HG03571 (cell line): Measurements from ENCODE around the gene PLAU.
"Not testable (repeated sequence)": the region's sequence is repeated elsewhere in the genome, so short reads cannot be mapped to it uniquely, and the experiment has no call there.

Experiments
- ATAC-seq: cut with Tn5 transposase; IDR thresholded peaks from one replicate; pipeline ENCODE4 v1.9.1; 2021; ENCODE audit not compliant: unreplicated experiment

Gene PLAU

DNA sequence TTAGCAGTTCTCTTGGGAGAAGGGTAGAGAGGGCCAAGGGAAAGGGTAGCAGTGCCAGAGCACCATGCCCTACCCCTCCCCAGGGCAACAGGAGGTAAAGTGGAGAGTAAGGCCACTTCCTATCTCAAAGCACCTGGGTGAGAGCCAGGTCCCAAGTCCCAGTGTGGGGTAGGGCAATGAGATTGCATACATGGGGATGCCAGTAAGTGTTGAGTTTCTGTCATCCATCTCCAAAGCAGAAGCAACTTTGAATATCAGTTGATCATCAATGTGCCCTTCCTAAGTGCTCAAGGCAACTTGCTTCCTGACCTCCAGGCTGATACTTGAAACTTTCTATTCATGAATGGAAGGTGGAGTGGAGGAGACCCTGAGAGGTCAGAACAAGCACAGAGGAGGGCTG lies 34.4 kb upstream of the PLAU start:
- no peak for ATAC-seq

DNA sequence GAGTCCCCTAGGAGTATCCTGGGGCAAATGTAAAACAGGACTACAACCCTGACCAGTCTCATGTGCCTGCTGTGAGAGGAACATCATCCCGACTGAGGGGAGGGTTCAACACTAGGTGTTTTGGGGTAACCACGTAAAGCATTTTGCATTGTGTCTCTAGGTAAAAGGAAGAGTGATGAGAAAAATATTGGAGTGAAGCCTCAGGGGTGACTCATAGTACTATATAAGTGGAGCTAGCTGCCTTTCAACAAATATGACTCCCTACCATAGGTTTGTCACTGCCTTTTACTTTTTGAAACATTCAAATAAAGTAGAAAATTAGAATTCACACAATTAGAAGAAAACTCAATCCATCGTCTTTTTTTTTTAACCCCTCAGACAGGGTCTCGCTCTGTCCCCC lies 34.0 kb upstream of the PLAU start:
- ATAC-seq: no peak

DNA sequence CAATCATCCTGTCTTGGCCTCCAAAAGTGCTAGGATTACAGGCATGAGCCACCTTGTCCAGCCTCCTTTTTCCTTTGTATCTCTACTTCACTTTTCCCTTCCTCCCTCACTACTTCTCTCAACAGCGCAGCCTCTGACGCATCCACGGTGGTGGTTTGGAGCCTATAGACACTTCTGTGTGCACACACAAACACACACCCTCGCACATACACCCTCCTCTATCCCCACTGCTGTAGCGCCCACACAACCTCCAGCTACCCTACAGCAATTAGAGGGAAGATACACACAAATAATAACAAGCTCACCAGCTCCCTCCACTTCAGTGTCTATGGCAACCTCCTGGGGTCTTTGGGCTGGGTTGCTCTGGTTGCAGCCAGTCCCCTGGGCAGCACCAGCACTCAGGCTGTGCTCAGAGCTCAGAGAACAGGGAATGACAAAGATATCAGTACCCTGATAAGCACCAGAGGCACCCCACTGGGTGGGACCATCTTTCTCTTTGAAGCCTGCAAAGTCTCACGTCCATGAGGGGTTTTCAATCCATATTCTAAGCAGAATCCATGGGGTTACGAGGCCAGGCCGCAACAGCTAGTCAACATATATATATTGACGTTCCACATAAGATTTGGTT lies 33.3 kb upstream of the PLAU start:
- ATAC-seq: no peak

DNA sequence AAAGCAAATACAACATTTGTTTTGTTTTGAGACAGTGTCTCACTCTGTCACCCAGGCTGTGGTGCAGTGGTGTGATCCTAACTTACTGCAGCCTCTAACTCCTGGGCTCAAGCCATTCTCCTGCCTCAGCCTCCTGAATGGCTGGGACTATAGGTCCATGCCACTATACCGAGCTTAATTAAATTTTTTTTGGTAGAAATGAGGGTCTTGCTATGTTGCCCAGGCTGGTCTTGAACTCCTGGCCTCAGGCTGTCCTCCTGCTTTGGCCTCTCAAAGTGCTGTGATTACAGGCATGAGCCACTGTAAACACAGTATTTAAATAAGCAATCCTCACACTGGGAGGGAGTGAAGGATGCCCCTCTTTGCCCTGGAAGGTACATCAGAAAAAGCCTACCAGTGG lies 32.6 kb upstream of the PLAU start:
- ATAC-seq: no peak

DNA sequence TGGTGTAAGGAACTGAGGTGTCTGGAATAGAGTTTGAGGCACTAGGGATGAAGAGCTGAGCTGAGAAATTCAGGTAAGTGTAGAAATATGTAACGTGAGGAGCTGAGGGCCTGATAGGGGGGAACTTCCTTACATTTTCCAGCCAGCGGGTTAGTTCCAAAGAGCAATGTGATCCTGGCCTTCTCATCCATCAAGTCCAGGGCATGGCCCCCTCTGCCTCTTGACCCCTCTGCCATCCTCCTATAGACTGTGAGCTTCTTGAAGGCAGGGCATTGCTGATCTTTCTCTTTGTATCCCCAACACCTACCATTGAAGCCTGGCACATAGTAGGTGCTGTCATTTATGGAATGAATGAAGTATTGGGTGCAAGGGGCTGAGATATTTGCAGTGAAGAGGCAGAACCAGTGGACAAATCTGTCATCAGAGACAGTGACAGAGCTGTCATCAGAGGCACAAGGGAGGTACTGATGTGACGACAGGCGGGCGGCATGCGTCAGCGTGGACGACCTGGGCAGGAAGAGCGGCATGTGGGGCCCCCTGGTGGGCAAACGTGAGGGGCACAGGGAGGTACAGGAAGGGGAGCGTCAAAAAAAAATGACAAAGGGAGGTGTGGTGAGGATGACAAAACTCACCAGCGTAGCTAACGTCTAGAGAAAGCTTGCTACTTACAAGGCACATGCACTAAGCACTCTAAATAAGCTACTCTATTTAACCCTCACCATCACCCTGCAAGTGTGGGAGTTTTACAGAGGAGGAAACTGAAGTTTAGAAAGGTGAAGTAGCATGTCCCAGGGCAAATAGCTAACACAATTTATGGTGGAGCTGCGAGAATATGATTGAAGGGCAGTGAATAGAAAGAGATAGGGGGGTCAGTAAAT lies 31.4 kb upstream of the PLAU start:
- ATAC-seq: peak; percentile 74

DNA sequence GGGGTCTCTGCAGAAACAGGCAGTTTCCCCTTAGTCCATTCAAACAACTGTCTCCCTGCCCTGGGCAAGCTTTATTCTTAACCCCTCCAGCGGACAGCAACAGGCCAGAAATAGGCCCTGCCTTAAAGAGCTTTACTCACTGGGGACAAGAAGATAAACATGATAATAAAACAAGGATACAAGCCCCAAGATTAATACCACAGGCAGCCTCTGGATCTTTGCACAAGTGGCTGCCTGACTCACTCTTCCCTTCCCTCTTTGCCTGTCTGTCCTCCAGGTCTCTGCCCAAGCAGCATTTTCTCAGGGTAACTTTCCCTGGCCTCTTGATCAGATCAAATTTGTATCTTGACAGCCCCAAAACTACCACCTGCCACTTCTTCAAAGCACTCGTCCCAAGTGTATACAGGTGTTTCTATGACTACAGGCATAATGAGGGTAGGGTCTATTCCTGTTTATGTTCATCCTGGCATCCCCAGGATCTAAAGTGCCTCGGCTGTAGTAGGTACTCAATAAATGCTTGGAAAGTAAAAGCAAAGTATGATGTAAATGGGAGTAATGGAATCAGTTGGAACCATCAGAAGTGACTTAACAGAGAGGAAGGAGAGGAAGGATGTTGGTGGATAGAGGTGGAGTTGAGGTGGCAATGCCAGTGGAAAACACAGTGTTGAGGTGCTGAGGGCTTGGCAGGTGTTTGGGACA lies 29.6 kb upstream of the PLAU start:
- no peak for ATAC-seq

DNA sequence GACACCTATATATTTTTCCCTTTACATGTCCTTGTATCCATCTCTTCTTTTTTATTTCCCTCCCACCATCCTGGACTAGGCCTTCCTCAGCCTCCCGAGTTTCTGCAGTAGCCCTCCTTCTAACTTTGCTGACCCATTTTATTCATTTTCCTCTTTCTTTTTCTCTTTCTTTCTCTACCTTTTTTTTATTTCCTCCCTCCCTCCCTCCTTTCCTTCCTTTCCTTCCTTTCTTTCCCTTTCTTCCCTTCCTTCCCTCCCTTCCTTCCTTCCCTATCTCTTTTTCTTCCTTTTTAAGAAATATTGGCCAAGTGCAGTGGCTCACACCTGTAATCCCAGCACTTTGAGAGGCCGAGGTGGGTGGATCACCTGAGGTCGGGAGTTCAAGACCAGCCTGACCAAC lies 26.9 kb upstream of the PLAU start:
- ATAC-seq: no peak

DNA sequence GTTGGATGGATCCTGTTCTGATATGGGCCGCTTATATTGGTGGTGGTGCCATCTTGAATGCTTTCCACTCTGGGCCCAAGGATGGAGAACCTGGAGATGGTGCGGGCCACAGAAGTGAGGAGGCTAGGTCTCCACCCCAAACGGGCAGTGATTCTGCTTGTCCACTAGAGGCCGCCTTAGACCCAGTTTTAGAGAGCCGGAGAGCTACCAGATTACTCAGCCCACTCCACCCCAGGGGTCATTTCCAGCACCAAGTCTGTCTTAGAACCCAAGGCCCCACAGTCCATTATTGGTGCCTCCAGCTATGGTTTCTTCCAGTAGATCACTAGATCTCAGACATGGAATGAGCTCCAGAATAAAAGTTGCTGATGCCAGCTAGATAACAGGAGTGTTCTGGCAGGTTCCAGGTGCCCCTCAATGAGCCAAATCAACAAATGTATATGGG lies 24.8 kb upstream of the PLAU start:
- no peak for ATAC-seq

DNA sequence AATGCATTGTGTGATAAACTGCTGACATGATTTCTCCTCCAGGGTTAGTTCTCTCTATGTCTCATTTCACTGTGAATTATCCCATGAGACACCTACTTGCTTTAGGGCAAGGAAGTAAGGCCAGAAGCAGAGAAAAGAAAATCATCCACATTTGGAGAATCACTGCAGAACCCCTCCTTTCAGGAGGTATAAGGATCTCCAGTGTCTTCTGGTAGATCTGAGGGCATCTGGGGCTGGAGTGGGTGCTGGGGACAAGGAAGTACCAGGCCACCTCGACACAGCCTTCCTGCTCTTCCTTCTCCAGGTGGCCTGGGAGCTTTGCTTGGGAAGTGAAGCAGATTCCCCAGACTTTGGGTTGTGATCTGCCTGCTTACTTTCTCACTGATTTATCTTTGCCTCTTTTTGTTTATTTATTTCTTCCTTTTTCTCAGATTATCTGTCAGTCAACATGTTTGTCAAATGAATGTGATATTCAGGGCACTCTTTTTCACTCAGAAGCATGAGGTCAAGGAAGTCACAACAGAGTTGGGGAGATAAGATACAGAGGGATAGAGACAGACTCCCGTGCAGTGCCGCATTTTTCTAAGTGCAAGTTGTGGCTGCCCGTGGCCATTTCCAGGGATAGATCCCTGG lies 24.2 kb upstream of the PLAU start:
- no peak for ATAC-seq

DNA sequence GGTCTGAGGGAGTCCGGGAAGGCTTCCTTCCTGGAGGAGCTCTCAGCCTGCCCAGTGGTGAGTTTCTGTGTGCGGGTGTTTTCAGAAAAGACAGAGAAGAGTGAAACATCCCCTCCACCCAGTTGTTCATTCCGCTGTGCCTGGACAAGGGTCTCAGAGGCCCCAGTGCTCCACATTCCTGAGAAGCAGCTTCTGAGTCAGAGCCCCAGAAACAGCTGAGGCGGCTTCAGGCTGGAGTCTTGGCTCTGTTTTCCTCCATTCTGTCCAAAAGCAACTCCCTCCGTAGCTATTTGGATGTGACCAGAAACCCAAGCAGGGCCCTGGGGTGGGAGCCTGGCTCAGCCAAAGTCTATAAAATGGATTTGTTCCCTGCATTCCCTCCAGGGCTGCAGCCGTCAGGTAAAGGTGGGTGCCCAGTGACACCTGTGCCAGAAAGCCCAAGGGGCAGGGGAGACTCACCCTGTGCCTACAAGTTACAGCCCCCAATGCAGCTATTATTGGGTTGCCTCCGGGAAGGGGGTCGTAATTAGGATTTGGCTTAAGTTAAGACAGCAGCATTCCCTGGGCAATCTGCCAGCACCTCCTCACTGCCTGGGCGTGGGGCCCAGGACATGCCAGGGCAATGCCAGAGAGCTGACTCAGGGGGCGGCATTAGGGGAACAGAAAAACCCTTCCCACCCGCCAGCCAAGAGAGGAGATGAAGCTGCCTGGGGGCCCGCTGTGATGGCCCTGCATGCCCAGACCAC lies 23.5 kb upstream of the PLAU start:
- no peak for ATAC-seq

DNA sequence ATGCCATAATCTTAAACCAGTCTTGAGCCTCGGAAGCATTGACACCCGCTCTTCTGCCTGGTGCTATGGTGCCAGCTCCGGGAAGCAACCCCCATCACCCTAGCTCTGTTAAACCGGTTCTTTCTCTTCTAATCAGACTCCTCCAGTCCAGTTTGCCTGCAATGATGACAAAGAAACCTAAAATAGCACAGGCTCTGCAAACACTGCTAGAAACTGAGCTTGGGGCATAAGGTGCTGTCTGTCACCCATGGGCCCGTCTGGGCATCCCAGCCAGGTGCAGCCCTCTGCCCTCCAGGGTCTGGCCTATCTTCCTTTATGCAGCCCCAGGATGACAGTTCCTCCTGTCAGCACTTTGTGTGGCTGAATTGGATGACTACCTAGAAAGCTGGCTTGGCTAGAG lies 22.4 kb upstream of the PLAU start:
- ATAC-seq: no peak

DNA sequence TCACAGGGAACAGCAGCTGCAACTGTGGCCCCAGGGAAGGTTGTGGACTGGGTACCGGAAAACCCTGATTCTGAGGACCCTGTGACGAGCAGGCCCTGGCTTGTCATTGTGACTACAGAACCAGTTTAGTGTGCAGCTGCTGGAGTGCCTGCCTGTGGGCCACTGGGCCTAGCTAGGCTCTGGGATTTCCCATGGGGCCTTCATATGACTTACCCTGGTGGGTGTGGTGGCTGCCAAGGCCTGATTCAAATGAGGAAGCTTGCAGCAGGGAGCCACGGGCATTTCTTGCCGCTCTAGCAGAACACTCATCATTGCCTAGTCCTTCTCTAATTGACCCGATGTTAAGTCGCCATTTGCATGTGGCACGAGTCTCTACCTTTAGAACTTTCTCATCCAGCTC lies 21.9 kb upstream of the PLAU start:
- no peak for ATAC-seq

DNA sequence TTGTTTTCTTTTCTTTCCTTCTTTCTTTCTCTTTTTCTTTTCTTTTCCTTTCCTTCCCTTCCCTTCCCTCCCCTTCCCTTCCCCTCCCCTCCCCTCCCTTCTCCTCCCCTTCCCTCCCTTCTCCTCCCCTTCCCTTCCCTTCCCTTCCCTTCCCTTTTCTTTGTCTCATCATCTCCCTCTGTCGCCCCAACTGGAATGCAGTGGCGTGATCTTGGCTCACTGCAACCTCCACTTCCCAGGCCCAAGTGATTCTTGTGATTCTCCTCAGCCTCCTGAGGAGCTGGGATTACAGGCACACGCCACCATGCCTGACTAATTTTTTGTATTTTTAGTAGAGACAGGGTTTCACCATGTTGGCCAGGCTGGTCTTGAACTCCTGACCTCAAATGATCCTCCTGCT lies 21.5 kb upstream of the PLAU start:
- not testable (repeated sequence) for ATAC-seq

DNA sequence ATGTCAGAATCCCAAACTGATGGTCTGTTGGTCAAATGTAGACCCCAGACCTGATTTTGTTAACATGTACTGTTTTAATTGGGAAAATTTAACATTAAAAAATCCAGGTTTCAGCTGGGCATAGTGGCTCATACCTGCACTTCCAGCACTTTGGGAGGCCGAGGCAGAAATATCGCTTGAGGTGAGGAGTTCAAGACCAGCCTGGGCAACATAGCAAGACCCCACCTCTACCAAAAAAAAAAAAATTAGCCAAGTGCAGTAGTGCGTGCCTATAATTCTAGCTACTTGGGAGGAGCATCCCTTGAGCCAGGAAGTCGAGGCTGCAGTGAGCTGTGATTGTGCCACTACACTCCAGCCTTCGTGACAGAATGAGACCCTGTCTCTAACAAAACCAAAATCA lies 20.7 kb upstream of the PLAU start:
- ATAC-seq: no peak

DNA sequence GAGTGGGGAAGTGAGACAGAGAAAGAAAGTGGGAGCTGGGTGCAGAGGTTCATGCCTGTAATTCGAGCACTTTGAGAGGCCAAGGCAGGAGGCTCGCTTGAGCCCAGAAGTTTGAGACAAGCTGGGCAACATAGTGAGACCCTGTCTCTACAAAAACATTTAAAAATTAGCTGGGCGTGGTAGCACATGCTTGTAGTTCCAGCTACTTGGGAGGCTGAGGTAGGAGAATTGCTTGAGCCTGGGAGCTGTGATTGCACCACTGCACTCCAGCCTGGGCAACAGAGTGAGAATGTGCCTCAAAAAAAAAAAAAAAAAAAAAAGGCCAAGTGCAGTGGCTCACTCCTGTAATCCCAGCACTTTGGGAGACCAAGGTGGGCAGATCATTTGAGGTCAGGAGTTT lies 20.1 kb upstream of the PLAU start:
- ATAC-seq: not testable (repeated sequence)

DNA sequence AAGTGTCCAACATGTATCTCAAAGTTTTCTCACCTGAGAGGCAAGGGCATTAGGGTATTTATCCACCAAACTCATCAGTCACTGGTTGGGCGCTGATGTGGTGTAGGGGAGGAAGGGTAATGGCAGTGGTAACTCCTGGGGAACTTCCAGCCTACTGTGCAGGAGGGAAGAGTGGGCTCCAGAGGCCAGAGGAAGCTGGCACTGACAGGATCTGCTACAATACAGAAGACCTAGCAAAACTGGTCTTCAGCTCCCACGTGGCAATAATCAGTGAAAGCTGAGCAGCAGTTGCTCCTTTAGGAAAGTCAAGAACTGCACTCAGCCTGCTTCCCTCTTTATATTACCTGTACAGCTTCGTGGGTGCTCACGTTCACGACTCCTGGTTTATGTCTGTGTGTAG lies 19.4 kb upstream of the PLAU start:
- ATAC-seq: no peak

DNA sequence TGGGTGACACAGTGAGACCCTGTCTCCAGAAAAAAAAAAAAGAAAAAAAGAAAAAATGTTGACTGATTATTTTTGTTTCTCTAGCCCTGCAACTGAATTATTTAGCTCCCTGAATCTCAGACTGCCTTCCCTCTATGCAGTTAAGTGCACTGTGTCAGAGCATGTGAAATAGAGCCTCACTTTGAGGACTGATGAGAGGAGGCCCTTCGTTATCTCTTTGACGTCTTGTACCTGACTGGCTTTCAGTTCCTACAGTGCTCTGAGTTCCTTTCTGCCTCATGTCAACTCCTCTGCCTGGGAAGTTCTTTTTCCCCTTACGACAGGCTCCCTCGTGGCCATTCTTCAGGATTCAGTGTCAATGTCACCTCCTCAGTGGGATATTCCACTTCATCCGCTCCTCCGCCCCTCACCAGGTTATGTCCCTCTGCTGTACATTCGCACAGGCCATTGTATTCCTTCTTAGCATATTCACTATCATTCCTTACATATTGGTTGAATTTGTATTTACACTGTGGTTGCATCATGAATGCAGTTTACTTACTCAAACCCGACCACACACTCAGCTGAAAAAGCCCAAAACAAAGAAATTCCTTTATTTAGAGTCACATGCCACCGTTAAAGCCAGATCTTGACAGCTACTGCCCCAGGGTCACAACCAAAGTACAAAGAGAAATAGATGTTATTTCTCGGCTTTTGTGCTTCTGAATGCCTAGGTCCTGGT lies 18.5 kb upstream of the PLAU start:
- no peak for ATAC-seq

DNA sequence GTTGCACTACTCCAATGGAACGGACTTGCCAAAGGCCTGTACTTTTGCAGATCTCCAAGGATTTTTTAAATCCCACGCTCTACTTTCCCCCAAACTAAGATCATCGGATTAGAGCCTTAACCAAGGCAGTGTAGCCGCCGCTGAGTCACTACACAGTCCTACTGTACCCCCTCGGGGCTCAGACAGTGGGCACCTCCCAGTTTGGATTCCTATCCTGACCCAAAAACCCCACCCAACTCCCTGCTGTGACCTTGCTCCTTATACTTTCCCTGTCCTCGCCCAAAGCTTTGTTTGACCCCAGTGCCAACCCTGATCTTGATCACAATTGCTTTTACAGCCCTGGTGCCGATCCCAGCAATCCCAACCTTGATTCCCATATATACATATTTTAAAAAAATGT lies 17.5 kb upstream of the PLAU start:
- no peak for ATAC-seq

DNA sequence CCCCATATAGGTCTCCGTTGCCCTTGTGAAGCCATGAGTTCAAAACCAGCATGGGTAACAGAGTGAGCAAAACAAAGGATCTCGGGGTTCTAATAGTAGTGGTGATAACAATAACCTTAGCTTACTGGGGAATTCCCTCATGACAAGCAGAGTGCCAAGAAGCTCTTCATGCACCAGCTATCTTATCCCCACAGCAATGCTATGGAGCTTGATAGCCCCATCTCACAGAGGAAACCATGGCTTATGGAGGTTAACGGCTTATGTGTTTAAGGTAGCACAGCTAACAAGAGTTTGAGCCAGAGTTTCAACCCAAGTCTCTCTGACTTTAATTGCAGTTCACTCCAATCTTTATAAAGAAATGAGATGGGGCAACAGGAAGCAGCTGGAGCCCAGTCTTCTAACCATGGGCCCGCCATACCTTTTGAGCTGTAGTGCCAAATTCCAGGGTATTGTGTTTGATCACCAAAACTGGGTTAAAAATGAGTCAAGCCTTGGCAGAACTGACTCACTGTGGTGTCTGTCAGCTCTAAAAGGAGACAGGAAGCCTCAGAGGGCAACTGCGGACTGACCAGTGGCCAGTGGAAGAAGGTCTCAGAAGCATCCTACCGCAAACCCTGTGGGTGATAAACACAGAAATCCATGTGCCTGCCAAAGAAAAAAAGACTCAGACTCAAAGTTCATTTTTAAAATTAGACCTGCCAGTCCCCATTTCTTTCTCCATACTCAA lies 16.5 kb upstream of the PLAU start:
- ATAC-seq: no peak

DNA sequence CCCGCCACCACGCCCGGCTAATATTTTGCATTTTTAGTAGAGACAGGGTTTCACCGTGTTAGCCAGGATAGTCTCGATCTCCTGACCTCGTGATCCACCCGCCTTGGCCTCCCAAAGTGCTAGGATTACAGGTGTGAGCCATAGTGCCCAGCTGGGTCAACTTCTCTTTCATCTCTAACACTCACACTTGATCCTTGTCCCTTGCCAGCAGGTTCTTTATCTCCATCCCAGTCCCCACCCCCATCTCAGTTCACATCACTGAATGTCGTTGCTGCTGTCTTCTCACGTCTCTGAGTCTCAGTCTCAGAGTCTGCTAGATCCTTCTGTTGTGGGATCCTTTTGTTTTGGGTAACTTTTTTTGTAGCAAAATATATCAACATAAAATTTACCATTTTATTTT lies 15.6 kb upstream of the PLAU start:
- ATAC-seq: not testable (repeated sequence)
